Measurements from ENCODE around the gene PDP2. TPM values are rescaled to one million over a fixed set of nuclear protein-coding genes. Genes with fewer than 3 reads are reported as not detected.

Gene PDP2
- total and polyA plus RNA-seq, 2 of the 4 experiments (the other 2 are of a cell fraction), result 5.3 to 16.8 TPM

DNA sequence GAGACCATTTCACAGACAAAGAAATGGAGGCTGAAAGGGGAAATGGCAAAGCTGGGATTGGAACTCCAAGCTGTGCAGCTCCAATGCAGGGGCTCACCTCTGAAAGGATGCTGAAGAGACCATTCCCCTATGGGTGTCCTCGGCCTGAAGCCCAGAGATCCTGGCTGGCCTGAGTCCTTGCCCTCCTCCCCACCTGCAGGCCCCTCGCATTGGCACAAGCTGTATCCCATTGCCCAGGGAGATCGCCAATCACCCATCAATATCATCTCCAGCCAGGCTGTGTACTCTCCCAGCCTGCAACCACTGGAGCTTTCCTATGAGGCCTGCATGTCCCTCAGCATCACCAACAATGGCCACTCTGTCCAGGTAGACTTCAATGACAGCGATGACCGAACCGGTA, 33.5 kb upstream of the PDP2 start:
- Histone ChIP-seq H3K9me1 (ENCODE audit: insufficient read depth, low read length) (0 out of 2 replicates have a peak, but pooled peaks cover 3% of the 10 kb centered on the region), H3K27ac (ENCODE audit: insufficient read depth, low read length) (no peak overlapping the region), H2AK9ac (replicated peaks; ENCODE audit: low read depth, low read length, poor library complexity) (no peak overlapping the region), H3K79me1 (ENCODE audit: low read depth in 1 of 2, low read length in 2 of 2) (no peaks in the 10 kb centered on the region), H3K9me3 (ENCODE audit: control insufficient read depth, insufficient read depth, low read length) (no peaks in the 10 kb centered on the region), H2AK5ac (ENCODE audit: low read depth, low read length) (no peak overlapping the region), H3K9ac (ENCODE audit: low read depth, low read length) (no peak overlapping the region), H3K4me3 (ENCODE audit: insufficient read depth, low read depth, low read length) (no peak overlapping the region), H2AFZ (replicated peaks; ENCODE audit: low read length, poor library complexity) (no peak overlapping the region), H4K5ac (ENCODE audit: low read depth, low read length) (no peak overlapping the region), H2BK5ac (ENCODE audit: low read depth, low read length, poor library complexity, severe bottlenecking) (no peak overlapping the region), H4K8ac (ENCODE audit: low read depth in 2 of 2, low read length in 2 of 2) (no peak overlapping the region), H3K4ac (ENCODE audit: low read depth, low read length) (no peak overlapping the region), H2BK15ac (ENCODE audit: low read depth, low read length) (no peak overlapping the region), H3K36me3 (ENCODE audit: control insufficient read depth, insufficient read depth, low read length) (no peaks in the 10 kb centered on the region), H3K23ac (ENCODE audit: low read depth, low read length) (no peak overlapping the region), H3K27me3 (ENCODE audit: control insufficient read depth, insufficient read depth, low read length) (peaks cover 85% of the 10 kb centered on the region), H3K4me2 (ENCODE audit: low read depth, low read length) (no peak overlapping the region), H4K91ac (ENCODE audit: insufficient read depth, low read depth, low read length) (no peak overlapping the region), H3K14ac (replicated peaks; ENCODE audit: low read depth, low read length) (no peak overlapping the region), H2BK20ac (ENCODE audit: low read depth, low read length) (no peak overlapping the region), H4K20me1 (ENCODE audit: insufficient read depth, low read length) (no peaks in the 10 kb centered on the region), H2BK120ac (ENCODE audit: low read depth, low read length) (no peak overlapping the region), H3K18ac (ENCODE audit: low read depth, low read length) (no peak overlapping the region), H3K4me1 (ENCODE audit: control insufficient read depth, insufficient read depth, low read length) (no peaks in the 10 kb centered on the region; the same call in 1 of the 2 replicates), H3K56ac (ENCODE audit: extremely low read depth, insufficient read depth, low read length) (no peak overlapping the region)
- DNase-seq (no peak), ATAC-seq (ENCODE audit: low read depth) (no peak)
- no TSS peak for BruUV-seq (replicated peaks)
- ChIA-PET CTCF (interaction anchor here (1.6 kb wide), 1 partner anchor 16 kb away, joined by 8 read pairs; the partner anchor contains the start of gene NAE1), POLR2A (ENCODE audit: unreplicated experiment) (no interaction called here)
- no CpG with 5 or more reads among the region's 6 CpGs for WGBS, 2 experiments (ENCODE audit: extremely low coverage in 2 of 2, insufficient read length in 1 of 2)
- dilution Hi-C loops (cut with HindIII; ENCODE audit: low sequenced_read_pairs, unreplicated experiment) (no loop called here), in situ Hi-C loops (cut with MboI; ENCODE audit: low sequenced_read_pairs) (no loop called here), intact Hi-C loops (cut with micrococcal nuclease) (no loop called here)
- TF ChIP-seq MXI1 (IDR thresholded peaks at IDR 0.05; ENCODE audit: borderline replicate concordance, low read depth, low read length), result no peak
